T-helper 17 cell (primary cell): ENCODE results near the gene RNF138. TPM values are rescaled to one million over a fixed set of nuclear protein-coding genes. Genes with fewer than 3 reads are reported as not detected.
"Not testable (repeated sequence)": the region's sequence is repeated elsewhere in the genome, so short reads cannot be mapped to it uniquely, and the experiment has no call there.

Experiments
- ATAC-seq: fragments of 150-1000 bp; cut with Tn5 transposase; 2 replicates; pipeline ENCODE4 v1.10.0; 2021; ENCODE audit warnings: mild to moderate bottlenecking, moderate library complexity
- DNase-seq, 3 donors: peaks; one replicate each; pipeline versions ENCODE4 v3.0.0 to v3.0.0-alpha.2; 2020 to 2021
- H3K9me3 ChIP-seq: one replicate; pipeline ENCODE4 v1.7.0; 2013; ENCODE audit warnings: low read length, mild to moderate bottlenecking; ENCODE audit not compliant: control insufficient read depth, poor library complexity, severe bottlenecking
- H3K27ac Mint-ChIP-seq: one replicate; pipeline ENCODE4 v1.8.0; 2022; ENCODE audit warnings: mild to moderate bottlenecking, moderate library complexity, mixed read lengths
- H3K27me3 Mint-ChIP-seq: one replicate; pipeline ENCODE4 v1.8.0; 2022; ENCODE audit warnings: mixed read lengths
- H3K36me3 Mint-ChIP-seq: one replicate; pipeline ENCODE4 v1.8.0; 2022; ENCODE audit warnings: low read depth, mixed read lengths
- H3K4me1 Mint-ChIP-seq: one replicate; pipeline ENCODE4 v1.8.0; 2022; ENCODE audit warnings: mild to moderate bottlenecking, mixed read lengths
- H3K4me3 Mint-ChIP-seq: one replicate; pipeline ENCODE4 v1.8.0; 2022; ENCODE audit warnings: mild to moderate bottlenecking, moderate library complexity, mixed read lengths
- total RNA-seq, 4 donors: library from RNA in 2 of 4; stranded (reverse) in 2 of 4; gene quantifications; one replicate each; pipeline ENCODE4 v1.2.3 and lab custom pipeline; 2022 to 2026

The RNF138 gene
- total RNA-seq, 2 donors from 2014 or later: 86.8 to 104 TPM

GRCh38 chr18:32083781-32084180 lies 7.9 kb upstream of the RNF138 start:
- DNase-seq (no peak), ATAC-seq (no peak)
- H3K9me3 ChIP-seq: no peaks in the 10 kb centered on the region
- Mint-ChIP-seq H3K27ac (peak overlapping the region; percentile 93), H3K27me3 (no peaks in the 10 kb centered on the region), H3K4me1 (peaks cover 32% of the 10 kb centered on the region), H3K4me3 (peak overlapping the region; percentile 59), H3K36me3 (no peaks in the 10 kb centered on the region)

- no peak overlapping the region for H3K4me3 Mint-ChIP-seq
- DNase-seq (no peak), ATAC-seq (no peak)
- H3K36me3 Mint-ChIP-seq: no peaks in the 10 kb centered on the region
- H3K27ac Mint-ChIP-seq: no peak overlapping the region
- no peaks in the 10 kb centered on the region for H3K27me3 Mint-ChIP-seq
- peaks cover 34% of the 10 kb centered on the region for H3K4me1 Mint-ChIP-seq
- no peaks in the 10 kb centered on the region for H3K9me3 ChIP-seq
Measured at GRCh38 chr18:32086881-32087280, 4.8 kb upstream of the RNF138 start.

GRCh38 chr18:32090831-32091230 lies 843 bp upstream of the RNF138 start:
- H3K4me1 Mint-ChIP-seq: peaks cover 35% of the 10 kb centered on the region
- H3K27me3 Mint-ChIP-seq, ATAC-seq, DNase-seq, H3K9me3 ChIP-seq, H3K4me3 Mint-ChIP-seq, H3K27ac Mint-ChIP-seq, H3K36me3 Mint-ChIP-seq: not testable (repeated sequence)

- Mint-ChIP-seq H3K4me3 (peak overlapping the region; percentile 98), H3K27me3 (no peaks in the 10 kb centered on the region), H3K27ac (peak overlapping the region; percentile 97), H3K36me3 (peaks cover 5% of the 10 kb centered on the region), H3K4me1 (peaks cover 37% of the 10 kb centered on the region)
- no peaks in the 10 kb centered on the region for H3K9me3 ChIP-seq
- no peak for ATAC-seq
- no peak for DNase-seq
Measured at GRCh38 chr18:32091325-32091723, 350 bp upstream of the RNF138 start.

GRCh38 chr18:32092422-32093101 lies 888 bp downstream of the RNF138 start:
- Mint-ChIP-seq H3K36me3 (peaks cover 7% of the 10 kb centered on the region), H3K4me3 (peak overlapping the region; percentile 98), H3K27me3 (no peaks in the 10 kb centered on the region), H3K27ac (peak overlapping the region; percentile 97), H3K4me1 (peaks cover 44% of the 10 kb centered on the region)
- ATAC-seq (peak; percentile 91), DNase-seq (peak; percentile 99 to 100 (median 99))
- no peaks in the 10 kb centered on the region for H3K9me3 ChIP-seq

- ATAC-seq (no peak), DNase-seq (peak in 2 of 3 donors; percentile 13)
- Mint-ChIP-seq H3K27ac (peak overlapping the region; percentile 97), H3K36me3 (peaks cover 7% of the 10 kb centered on the region), H3K4me1 (peaks cover 47% of the 10 kb centered on the region), H3K4me3 (peak overlapping the region; percentile 98), H3K27me3 (no peaks in the 10 kb centered on the region)
- H3K9me3 ChIP-seq: no peaks in the 10 kb centered on the region
Measured at GRCh38 chr18:32093102-32093511, 1.4 kb downstream of the RNF138 start.

GRCh38 chr18:32093523-32093922 lies 1.8 kb downstream of the RNF138 start:
- H3K9me3 ChIP-seq: no peaks in the 10 kb centered on the region
- H3K4me1 Mint-ChIP-seq: peaks cover 47% of the 10 kb centered on the region
- DNase-seq: no peak
- peak overlapping the region; percentile 98 for H3K4me3 Mint-ChIP-seq
- no peaks in the 10 kb centered on the region for H3K27me3 Mint-ChIP-seq
- peaks cover 7% of the 10 kb centered on the region for H3K36me3 Mint-ChIP-seq
- peak overlapping the region; percentile 97 for H3K27ac Mint-ChIP-seq
- no peak for ATAC-seq

GRCh38 chr18:32095192-32095899 lies 3.7 kb downstream of the RNF138 start:
- Mint-ChIP-seq H3K27me3 (no peaks in the 10 kb centered on the region), H3K4me1 (peaks cover 50% of the 10 kb centered on the region), H3K4me3 (peak overlapping the region; percentile 98), H3K36me3 (peaks cover 7% of the 10 kb centered on the region), H3K27ac (peak overlapping the region; percentile 97)
- no peak for ATAC-seq
- DNase-seq: no peak
- H3K9me3 ChIP-seq: no peaks in the 10 kb centered on the region

- peaks cover 8% of the 10 kb centered on the region for H3K36me3 Mint-ChIP-seq
Measured at GRCh38 chr18:32095900-32096229, 4.2 kb downstream of the RNF138 start.

GRCh38 chr18:32096946-32097345 lies 5.3 kb downstream of the RNF138 start:
- ATAC-seq (no peak), DNase-seq (no peak)
- Mint-ChIP-seq H3K27ac (peak overlapping the region; percentile 97), H3K36me3 (peaks cover 9% of the 10 kb centered on the region), H3K4me3 (peak overlapping the region; percentile 57), H3K4me1 (peaks cover 50% of the 10 kb centered on the region), H3K27me3 (no peaks in the 10 kb centered on the region)
- H3K9me3 ChIP-seq: no peaks in the 10 kb centered on the region

More at GRCh38 chr18:32095900-32096229, 4.2 kb downstream of the RNF138 start:
- ATAC-seq (no peak), DNase-seq (no peak)
- no peaks in the 10 kb centered on the region for H3K9me3 ChIP-seq
- Mint-ChIP-seq H3K4me1 (peaks cover 52% of the 10 kb centered on the region), H3K4me3 (peak overlapping the region; percentile 98), H3K27me3 (no peaks in the 10 kb centered on the region), H3K27ac (peak overlapping the region; percentile 97)

GRCh38 chr18:32104516-32104915 lies 12.8 kb downstream of the RNF138 start:
- Mint-ChIP-seq H3K36me3 (peaks cover 5% of the 10 kb centered on the region), H3K27me3 (no peaks in the 10 kb centered on the region), H3K27ac (no peak overlapping the region), H3K4me1 (peaks cover 34% of the 10 kb centered on the region), H3K4me3 (no peak overlapping the region)
- ATAC-seq (no peak), DNase-seq (no peak)
- H3K9me3 ChIP-seq: no peaks in the 10 kb centered on the region

GRCh38 chr18:32110005-32110404 lies 18.3 kb downstream of the RNF138 start:
- H3K9me3 ChIP-seq: no peaks in the 10 kb centered on the region
- H3K4me3 Mint-ChIP-seq: no peak overlapping the region
- no peak for ATAC-seq
- no peaks in the 10 kb centered on the region for H3K36me3 Mint-ChIP-seq
- H3K4me1 Mint-ChIP-seq: peaks cover 33% of the 10 kb centered on the region
- no peaks in the 10 kb centered on the region for H3K27me3 Mint-ChIP-seq
- DNase-seq: no peak
- no peak overlapping the region for H3K27ac Mint-ChIP-seq

GRCh38 chr18:32111706-32112105 lies 20.0 kb downstream of the RNF138 start:
- H3K27me3 Mint-ChIP-seq: no peaks in the 10 kb centered on the region
- no peak overlapping the region for H3K4me3 Mint-ChIP-seq
- H3K9me3 ChIP-seq: no peaks in the 10 kb centered on the region
- peaks cover 31% of the 10 kb centered on the region for H3K4me1 Mint-ChIP-seq
- no peak for DNase-seq
- H3K36me3 Mint-ChIP-seq: peaks cover 2% of the 10 kb centered on the region
- no peak for ATAC-seq
- peak overlapping the region; percentile 29 for H3K27ac Mint-ChIP-seq

GRCh38 chr18:32112826-32113225 lies 21.2 kb downstream of the RNF138 start:
- Mint-ChIP-seq H3K4me3 (no peak overlapping the region), H3K27ac (no peak overlapping the region), H3K27me3 (no peaks in the 10 kb centered on the region), H3K36me3 (peaks cover 2% of the 10 kb centered on the region), H3K4me1 (peaks cover 31% of the 10 kb centered on the region)
- H3K9me3 ChIP-seq: no peaks in the 10 kb centered on the region
- ATAC-seq (no peak), DNase-seq (no peak)
